Measurements from ENCODE around the gene OR4Q2. TPM values are rescaled to one million over a fixed set of nuclear protein-coding genes. Genes with fewer than 3 reads are reported as not detected.

The OR4Q2 gene
- total RNA-seq: not detected in 2 replicates

GRCh38 chr14:20001863-20002262, at the start of gene OR4Q2:
TSS of gene OR4Q2 (plus strand) at chr14:20002163.

GRCh38 chr14:19975291-19975690, 26.7 kb upstream of the OR4Q2 start, which contains the start of gene OR4K15:
TSS of gene OR4K15 (plus strand) at chr14:19975591. CDS start at chr14:19975591, 0 bp downstream.

GRCh38 chr14:20019257-20019865, 17.4 kb downstream of the OR4Q2 start, which contains the start of gene OR4K14:
TSS of gene OR4K14 (minus strand) at chr14:20019307. CDS start at chr14:20015193, 4,114 bp downstream.

GRCh38 chr14:20035938-20036337, 34.0 kb downstream of the OR4Q2 start, which contains the start of gene OR4K13:
TSS of gene OR4K13 (minus strand) at chr14:20036038. CDS start at chr14:20034758, 1,280 bp downstream.

Other genes with a start within 250 kb of the OR4Q2 start
- not detected in 2 replicates for gene OR4M1, start 228.7 kb upstream of the OR4Q2 start, total RNA-seq
- not detected in 2 replicates for gene OR4N2, start 198.4 kb upstream of the OR4Q2 start, total RNA-seq
- gene OR4K2, start 127.0 kb upstream of the OR4Q2 start, total RNA-seq: not detected in 2 replicates
- gene OR4K5, start 81.6 kb upstream of the OR4Q2 start, total RNA-seq: not detected in 2 replicates
- not detected in 2 replicates for gene OR4K1, start 71.2 kb upstream of the OR4Q2 start, total RNA-seq
- gene OR4K15, start 26.6 kb upstream of the OR4Q2 start, total RNA-seq: not detected in 2 replicates
- not detected in 2 replicates for gene OR4K14, start 17.1 kb downstream of the OR4Q2 start, total RNA-seq
- not detected in 2 replicates for gene OR4K13, start 33.9 kb downstream of the OR4Q2 start, total RNA-seq
- not detected in 2 replicates for gene OR4L1, start 57.9 kb downstream of the OR4Q2 start, total RNA-seq
- gene OR4K17, start 108.6 kb downstream of the OR4Q2 start, total RNA-seq: not detected in 2 replicates
- gene OR4N5, start 136.7 kb downstream of the OR4Q2 start, total RNA-seq: not detected in 2 replicates
- gene OR11G2, start 188.7 kb downstream of the OR4Q2 start, total RNA-seq: not detected in 2 replicates
- not detected in 2 replicates for gene OR11H6, start 221.5 kb downstream of the OR4Q2 start, total RNA-seq
- gene OR11H7, start 226.8 kb downstream of the OR4Q2 start, total RNA-seq: not detected in 2 replicates
- gene OR11H4, start 237.1 kb downstream of the OR4Q2 start, total RNA-seq: not detected in 2 replicates

Data from myometrial cell (primary cell).